Thyroid gland (tissue), 4 donors: ENCODE results near the gene PLEKHM1. TPM values are rescaled to one million over a fixed set of nuclear protein-coding genes. Genes with fewer than 3 reads are reported as not detected.

Experiments used
- DNase-seq, 2 donors: peaks; one replicate each; pipeline ENCODE4 v3.0.0-alpha.2; 2019
- H3K27ac ChIP-seq, 3 donors: fragments of 200-600 bp; sonication (generic); 1 replicate in 2 of 3; 2 replicates in 1 of 3; pipeline ENCODE4 v1.5.1; 2016 to 2019; ENCODE audit warnings: mild to moderate bottlenecking in 1 of 3, moderate library complexity in 1 of 3
- H3K27me3 ChIP-seq: fragments of 200-600 bp; sonication (generic); one replicate; pipeline ENCODE4 v1.5.1; 2019
- H3K36me3 ChIP-seq, 2 donors: fragments of 200-600 bp; sonication (generic); one replicate each; pipeline ENCODE4 v1.5.1; 2016 to 2019
- H3K4me1 ChIP-seq, 2 donors: fragments of 200-600 bp; sonication (generic); one replicate each; pipeline ENCODE4 v1.5.1; 2017 to 2019
- H3K4me3 ChIP-seq, 3 donors: fragments of 200-600 bp; sonication (generic); replicated peaks in 1 of 3; 1 replicate in 2 of 3; 2 replicates in 1 of 3; pipeline ENCODE4 v1.5.1; 2016; ENCODE audit warnings: mild to moderate bottlenecking in 1 of 3
- H3K9me3 ChIP-seq: fragments of 200-600 bp; sonication (generic); one replicate; pipeline ENCODE4 v1.5.1; 2017
- CTCF ChIP-seq, 6 experiments: fragments of 200-600 bp in 3 of 6; fragments of 450-650 bp in 3 of 6; sonication (generic) in 3 of 6; IDR thresholded peaks; one replicate each; pipeline ENCODE4 v1.5.1; 2016 to 2019; ENCODE audit warnings: antibody characterized with exemption in 6 of 6, mild to moderate bottlenecking in 2 of 6, inconsistent platforms in 1 of 6, moderate library complexity in 1 of 6
- POLR2A ChIP-seq, 2 donors: fragments of 450-650 bp; IDR thresholded peaks; one replicate each; pipeline ENCODE4 v1.6.1; 2017; ENCODE audit warnings: antibody characterized with exemption in 2 of 2, mild to moderate bottlenecking in 2 of 2, moderate library complexity in 1 of 2
- WGBS, 2 donors: methylation state at CpG; one replicate each; pipeline ENCODE4 v1.1.5; 2017; 5-methylcytosine and 5-hydroxymethylcytosine counted together
- intact Hi-C: fragments of 100-400 bp; cut with DNase I; formaldehyde crosslinking; loops from one replicate; pipeline ENCODE4 v1.15.1; 2023
- total RNA-seq, 4 donors: library from RNA; depleted of rRNA; stranded (reverse); fragments of >200 nt; gene quantifications; one replicate each; pipeline ENCODE4 v1.2.3, GENCODE V29; 2016

Gene PLEKHM1
- total RNA-seq, 4 donors from 2014 or later = 47.9 to 114 (median 95.1) TPM

- no peaks in the 10 kb centered on the region for H3K9me3 ChIP-seq
- 83 to 96% methylated on average over 2 to 4 of the region's 5 CpGs for WGBS, 2 donors
- intact Hi-C loops = no loop called here
- peaks cover 34 to 65% of the 10 kb centered on the region in 2 donors for H3K4me1 ChIP-seq
- peak overlapping the region in 1 of 3 donors; percentile 17 for H3K4me3 ChIP-seq
- TF ChIP-seq CTCF (IDR thresholded peaks at IDR 0.05) = no peak
- TF ChIP-seq POLR2A (IDR thresholded peaks at IDR 0.05) = no peak
- H3K27me3 ChIP-seq = no peaks in the 10 kb centered on the region
- peak overlapping the region in 2 of 3 donors; percentile 58 to 63 for H3K27ac ChIP-seq
- H3K36me3 ChIP-seq = peaks cover 0 to 3% of the 10 kb centered on the region in 2 donors
- DNase-seq = no peak
Measured at GRCh38 chr17:45409659-45410076, 80.9 kb downstream of the PLEKHM1 start.

- Histone ChIP-seq H3K4me3 (no peak overlapping the region), H3K4me1 (peaks cover 34 to 65% of the 10 kb centered on the region in 2 donors), H3K27me3 (no peaks in the 10 kb centered on the region), H3K36me3 (peaks cover 0 to 10% of the 10 kb centered on the region in 2 donors), H3K27ac (peak overlapping the region; percentile 34 to 63 (median 58)), H3K9me3 (no peaks in the 10 kb centered on the region)
- intact Hi-C loops = no loop called here
- DNase-seq = peak; percentile 47 to 48
- WGBS, 2 donors = 38 to 41% methylated on average over 9 to 11 of the region's 11 CpGs
- TF ChIP-seq POLR2A (IDR thresholded peaks at IDR 0.05) = no peak
- no peak for TF ChIP-seq CTCF (IDR thresholded peaks at IDR 0.05)
Measured at GRCh38 chr17:45408611-45409421, 81.7 kb downstream of the PLEKHM1 start.

- H3K27ac ChIP-seq = peak overlapping the region in 1 of 3 donors; percentile 30
- no peak overlapping the region for H3K4me3 ChIP-seq
- intact Hi-C loops = no loop called here
- H3K36me3 ChIP-seq = peaks cover 4 to 18% of the 10 kb centered on the region in 2 donors
- no peak for DNase-seq
- no peaks in the 10 kb centered on the region for H3K9me3 ChIP-seq
- WGBS, 2 donors = 74 to 80% methylated on average over 7 of the region's 7 CpGs
- TF ChIP-seq CTCF (IDR thresholded peaks at IDR 0.05) (no peak), POLR2A (IDR thresholded peaks at IDR 0.05) (no peak)
- no peaks in the 10 kb centered on the region for H3K27me3 ChIP-seq
- H3K4me1 ChIP-seq = peaks cover 33 to 49% of the 10 kb centered on the region in 2 donors
Measured at GRCh38 chr17:45406107-45406506, 84.4 kb downstream of the PLEKHM1 start.

GRCh38 chr17:45405250-45406086 lies 85.1 kb downstream of the PLEKHM1 start:
- Histone ChIP-seq H3K27me3 (no peaks in the 10 kb centered on the region), H3K4me1 (peaks cover 26 to 43% of the 10 kb centered on the region in 2 donors), H3K27ac (no peak overlapping the region), H3K36me3 (peaks cover 4 to 18% of the 10 kb centered on the region in 2 donors), H3K4me3 (no peak overlapping the region), H3K9me3 (no peaks in the 10 kb centered on the region)
- TF ChIP-seq POLR2A (IDR thresholded peaks at IDR 0.05) (no peak), CTCF (IDR thresholded peaks at IDR 0.05) (no peak)
- DNase-seq = peak in 1 of 2 donors; percentile 36
- intact Hi-C loops = no loop called here
- WGBS, 2 donors = 54 to 62% methylated on average over 24 to 26 of the region's 48 CpGs
